Right ventricle myocardium inferior (tissue), 1 donor: Measurements from ENCODE around the gene EGFR. TPM values are rescaled to one million over a fixed set of nuclear protein-coding genes. Genes with fewer than 3 reads are reported as not detected.

ENCODE experiments used
- ATAC-seq: fragments of 200-7000 bp; cut with Tn5 transposase; one replicate; pipeline ENCODE4 v1.9.1; 2020; ENCODE audit warnings: mild to moderate bottlenecking, moderate library complexity
- DNase-seq: peaks from one replicate; pipeline ENCODE4 v3.0.0; 2021; ENCODE audit errors: missing footprints
- intact Hi-C: fragments of 100-400 bp; cut with DNase I; formaldehyde crosslinking; loops from one replicate; pipeline ENCODE4 v1.11.0; 2022
- total RNA-seq: library from RNA; stranded (reverse); fragmentation: NEBNext Ultra II Directional; extraction: Animal tissue kit (Norgen Biotek cat#: 25700); gene quantifications from one replicate; pipeline ENCODE4 v1.2.1, GENCODE V29; 2021
- donor health status: DM: no; HTN: yes; CAD: no; lungs with severe emphysema.

EGFR gene
- total RNA-seq, 1 donor from 2014 or later: 11.4 TPM

- intact Hi-C loops: no loop called here
- DNase-seq: no peak
Observed at GRCh38 chr7:55104123-55104522, 85.3 kb downstream of the EGFR start.

GRCh38 chr7:55104712-55105433 lies 86.1 kb downstream of the EGFR start:
- no peak for ATAC-seq
- intact Hi-C loops: no loop called here
- DNase-seq: no peak

More at GRCh38 chr7:55104123-55104522, 85.3 kb downstream of the EGFR start:
- no peak for ATAC-seq

GRCh38 chr7:55105952-55106351 lies 87.1 kb downstream of the EGFR start:
- ATAC-seq (no peak), DNase-seq (no peak)
- intact Hi-C loops: no loop called here

- ATAC-seq (no peak), DNase-seq (no peak)
- intact Hi-C loops: no loop called here
Observed at GRCh38 chr7:55107946-55108345, 89.1 kb downstream of the EGFR start.

GRCh38 chr7:55108401-55108800 lies 89.6 kb downstream of the EGFR start:
- no peak for ATAC-seq
- intact Hi-C loops: no loop called here

GRCh38 chr7:55108818-55109217 lies 90.0 kb downstream of the EGFR start:
- no peak for ATAC-seq
- intact Hi-C loops: no loop called here
- no peak for DNase-seq

More at GRCh38 chr7:55108401-55108800, 89.6 kb downstream of the EGFR start:
- DNase-seq: no peak

GRCh38 chr7:55109404-55110167 lies 90.8 kb downstream of the EGFR start:
- intact Hi-C loops: no loop called here
- DNase-seq (no peak), ATAC-seq (no peak)

- no peak for ATAC-seq
- intact Hi-C loops: no loop called here
- no peak for DNase-seq
Observed at GRCh38 chr7:55110282-55110992, 91.6 kb downstream of the EGFR start.

GRCh38 chr7:55110993-55111361 lies 92.2 kb downstream of the EGFR start:
- ATAC-seq (peak; percentile 31), DNase-seq (no peak)
- intact Hi-C loops: no loop called here

- ATAC-seq (peak; percentile 15), DNase-seq (no peak)
- intact Hi-C loops: no loop called here
Observed at GRCh38 chr7:55112056-55112455, 93.2 kb downstream of the EGFR start.

- no peak for DNase-seq
- ATAC-seq: no peak
- intact Hi-C loops: no loop called here
Observed at GRCh38 chr7:55113760-55114540, 95.1 kb downstream of the EGFR start.

- DNase-seq: no peak
- ATAC-seq: no peak
- intact Hi-C loops: no loop called here
Observed at GRCh38 chr7:55117286-55117685, 98.5 kb downstream of the EGFR start.

GRCh38 chr7:55118426-55118825 lies 99.6 kb downstream of the EGFR start:
- intact Hi-C loops: no loop called here
- DNase-seq: no peak
- no peak for ATAC-seq

- DNase-seq (no peak), ATAC-seq (no peak)
- intact Hi-C loops: no loop called here
Observed at GRCh38 chr7:55119571-55119970, 100.8 kb downstream of the EGFR start.

- intact Hi-C loops: no loop called here
- DNase-seq (no peak), ATAC-seq (peak; percentile 29)
Observed at GRCh38 chr7:55120074-55120473, 101.3 kb downstream of the EGFR start.

GRCh38 chr7:55120501-55121198 lies 101.8 kb downstream of the EGFR start:
- ATAC-seq (peak; percentile 89), DNase-seq (peak; percentile 88)
- intact Hi-C loops: no loop called here

- ATAC-seq: peak; percentile 13
- DNase-seq: no peak
- intact Hi-C loops: no loop called here
Observed at GRCh38 chr7:55121249-55121648, 102.4 kb downstream of the EGFR start.

GRCh38 chr7:55122263-55122662 lies 103.4 kb downstream of the EGFR start:
- ATAC-seq: no peak
- DNase-seq: no peak
- intact Hi-C loops: no loop called here
